Peyer's patch (tissue), 4 donors: ENCODE data around the gene HPCAL1.

Source experiments
- CTCF ChIP-seq, 6 experiments: fragments of 450-650 bp in 4 of 6; fragments of 200-600 bp in 2 of 6; sonication (generic) in 1 of 6; IDR thresholded peaks; one replicate each; pipeline ENCODE4 v1.5.1; 2017 to 2019; ENCODE audit warnings: antibody characterized with exemption in 6 of 6, mild to moderate bottlenecking in 3 of 6, moderate library complexity in 1 of 6
- POLR2A ChIP-seq, 2 donors: fragments of 450-650 bp; IDR thresholded peaks; one replicate each; pipeline ENCODE4 v1.5.1; 2017; ENCODE audit warnings: antibody characterized with exemption in 2 of 2, mild to moderate bottlenecking in 2 of 2, moderate library complexity in 2 of 2

- TF ChIP-seq CTCF (IDR thresholded peaks at IDR 0.05) (no peak), POLR2A (IDR thresholded peaks at IDR 0.05) (no peak)
Observed at GRCh38 chr2:10257500-10258147, 45.1 kb upstream of the HPCAL1 start.
